DLD1 (cell line): ENCODE data around the gene ZNF609.
"Not testable (repeated sequence)": the region's sequence is repeated elsewhere in the genome, so short reads cannot be mapped to it uniquely, and the experiment has no call there.

Source experiments
- in situ Hi-C: cut with HindIII; loops from 2 replicates; pipeline ENCODE4 v1.10.0; 2017; ENCODE audit warnings: low sequenced_read_pairs

The ZNF609 gene

GRCh38 chr15:64617727-64618126, 157.3 kb downstream of the ZNF609 start:
- in situ Hi-C loops = no loop called here

GRCh38 chr15:64618138-64618537, 157.8 kb downstream of the ZNF609 start:
- in situ Hi-C loops = no loop called here

DNA sequence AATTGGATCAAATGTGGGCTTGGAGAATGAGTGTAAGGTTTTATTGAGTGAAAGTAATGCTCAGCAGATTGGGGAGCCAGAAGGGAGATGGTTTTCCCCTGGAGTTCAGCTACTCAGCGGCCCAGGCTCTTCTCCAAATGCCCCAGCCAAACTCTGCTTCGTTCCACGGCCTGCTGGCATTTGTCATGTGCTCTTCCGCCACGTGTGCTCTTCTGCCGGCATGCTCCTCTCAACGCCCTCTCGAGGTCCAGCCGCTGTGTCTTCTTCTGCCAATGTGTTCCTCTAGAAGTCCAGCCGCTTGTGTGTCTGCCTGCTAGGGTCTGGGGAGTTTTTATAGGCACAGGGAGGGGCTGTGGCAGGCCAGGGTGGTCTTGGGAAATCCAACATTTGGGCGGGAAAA, 158.2 kb downstream of the ZNF609 start:
- in situ Hi-C loops = no loop called here

GRCh38 chr15:64619880-64620839, 159.8 kb downstream of the ZNF609 start:
- in situ Hi-C loops = no loop called here

GRCh38 chr15:64621056-64621455, 160.7 kb downstream of the ZNF609 start:
- in situ Hi-C loops = no loop called here

GRCh38 chr15:64622410-64623260, 162.3 kb downstream of the ZNF609 start:
- in situ Hi-C loops = no loop called here

GRCh38 chr15:64623347-64623996, 163.1 kb downstream of the ZNF609 start:
- in situ Hi-C loops = no loop called here

- in situ Hi-C loops = no loop called here
These were observed 163.9 kb downstream of the ZNF609 start for GRCh38 chr15:64624242-64624641.

GRCh38 chr15:64629063-64629462, 168.7 kb downstream of the ZNF609 start:
- in situ Hi-C loops = no loop called here

GRCh38 chr15:64630396-64631107, 170.2 kb downstream of the ZNF609 start:
- in situ Hi-C loops = no loop called here

DNA sequence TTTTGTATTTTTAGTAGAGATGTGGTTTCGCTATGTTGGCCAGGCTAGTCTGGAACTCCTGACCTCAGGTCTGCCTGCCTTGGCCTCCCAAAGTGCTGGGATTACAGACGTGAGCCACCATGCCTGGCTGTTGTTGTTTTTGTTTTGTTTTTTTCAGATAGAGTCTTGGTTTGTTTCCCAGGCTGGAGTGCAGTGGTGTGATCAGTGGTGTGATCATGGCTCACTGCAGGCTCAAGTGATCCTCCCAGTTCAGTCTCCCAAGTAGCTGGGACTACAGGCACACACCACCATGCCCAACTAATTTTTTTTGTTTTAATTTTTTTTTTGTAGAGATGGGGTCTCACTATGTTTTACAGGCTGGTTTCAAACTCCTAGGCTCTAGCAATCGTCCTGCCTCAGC, 172.3 kb downstream of the ZNF609 start:
- in situ Hi-C loops = not testable (repeated sequence)

DNA sequence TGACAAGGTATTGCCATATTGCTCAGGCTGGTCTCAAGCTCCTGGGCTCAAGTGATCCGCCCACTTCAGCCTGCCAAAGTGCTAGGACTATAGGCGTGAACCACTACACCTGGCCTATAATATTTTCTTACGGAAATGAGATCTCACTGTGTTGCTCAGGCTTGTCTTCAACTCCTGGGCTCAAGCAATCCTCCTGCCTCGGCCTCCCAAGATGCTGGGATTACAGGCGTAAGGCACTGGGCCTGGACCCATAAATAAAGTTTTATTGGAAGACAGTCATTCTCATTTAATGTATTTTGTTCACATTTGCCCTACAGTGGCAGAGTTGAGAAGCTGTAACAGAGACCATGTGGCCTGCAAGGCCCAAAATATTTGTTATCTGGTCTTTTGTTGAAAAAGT, 173.0 kb downstream of the ZNF609 start:
- in situ Hi-C loops = no loop called here

DNA sequence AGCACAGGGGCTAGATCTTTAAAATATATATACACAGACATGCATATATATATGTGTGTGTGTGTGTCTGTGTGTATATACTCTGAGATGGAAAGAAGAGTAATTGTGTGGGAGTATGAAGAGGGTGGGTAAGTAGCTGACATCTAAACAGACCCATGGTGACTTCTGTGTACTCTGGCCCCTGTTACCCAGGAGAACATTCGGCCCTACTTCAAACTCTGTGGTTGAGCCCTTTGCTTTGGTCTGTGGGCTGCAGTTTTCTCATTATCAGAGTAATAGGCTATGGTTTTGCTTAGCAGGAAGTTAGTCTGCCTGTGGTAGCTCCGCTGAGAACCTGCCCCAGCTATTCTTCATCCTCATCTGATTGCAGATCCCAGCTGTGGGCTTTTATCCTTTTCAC, 173.6 kb downstream of the ZNF609 start:
- in situ Hi-C loops = no loop called here

GRCh38 chr15:64634576-64635498, 174.5 kb downstream of the ZNF609 start:
- in situ Hi-C loops = no loop called here

GRCh38 chr15:64635499-64636495, 175.4 kb downstream of the ZNF609 start:
- in situ Hi-C loops = no loop called here

GRCh38 chr15:64636556-64636955, 176.2 kb downstream of the ZNF609 start:
- in situ Hi-C loops = no loop called here

DNA sequence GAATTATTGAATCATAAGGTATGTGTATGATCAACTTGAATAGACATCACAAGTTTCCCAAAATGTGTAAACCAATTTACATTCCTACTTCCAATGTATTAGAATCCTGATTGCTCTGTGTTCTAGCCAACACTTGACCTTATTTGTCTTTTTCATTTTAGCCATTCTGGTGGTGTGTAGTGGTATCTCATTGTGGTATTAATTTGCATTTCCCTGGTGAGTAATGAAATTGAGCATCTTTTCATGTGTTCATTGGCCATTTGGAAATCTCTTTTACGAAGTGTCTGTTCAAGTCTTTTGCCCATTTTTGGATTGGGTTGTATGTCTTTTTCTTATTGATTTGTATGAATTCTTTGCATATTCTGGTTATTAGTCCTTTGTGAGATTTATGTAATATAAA, 177.0 kb downstream of the ZNF609 start:
- in situ Hi-C loops = no loop called here

DNA sequence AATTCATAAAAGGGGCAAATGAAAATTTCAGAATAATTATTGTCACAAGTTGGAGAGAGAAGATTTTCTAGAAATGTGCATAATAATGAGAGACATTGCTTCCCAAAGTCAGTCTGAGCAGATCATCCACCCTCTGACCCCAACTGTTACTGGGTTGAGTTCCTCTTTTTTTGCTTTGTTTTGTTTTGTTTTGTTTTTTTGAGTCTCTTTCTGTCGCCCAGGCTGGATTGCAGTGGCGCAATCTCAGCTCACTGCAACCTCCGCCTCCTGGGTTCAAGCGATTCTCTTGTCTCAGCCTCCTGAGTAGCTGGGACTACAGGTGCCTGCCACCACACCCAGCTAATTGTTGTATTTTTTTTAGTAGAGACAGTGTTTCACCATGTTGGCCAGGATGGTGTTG, 179.4 kb downstream of the ZNF609 start:
- in situ Hi-C loops = not testable (repeated sequence)
